IPS-15b (cell line): ENCODE results near the gene SLX4.

ENCODE experiments used
- H3K27me3 ChIP-seq: one replicate; pipeline ENCODE4 v1.6.1; 2013; ENCODE audit warnings: low read length; ENCODE audit not compliant: control insufficient read depth, insufficient read depth
- H3K36me3 ChIP-seq: one replicate; pipeline ENCODE4 v1.6.1; 2013; ENCODE audit warnings: low read length; ENCODE audit not compliant: control insufficient read depth, insufficient read depth
- H3K4me1 ChIP-seq: one replicate; pipeline ENCODE4 v1.6.1; 2013; ENCODE audit warnings: mild to moderate bottlenecking, low read length; ENCODE audit not compliant: control insufficient read depth, insufficient read depth
- H3K4me3 ChIP-seq: one replicate; pipeline ENCODE4 v1.5.1; 2013; ENCODE audit warnings: low read depth, low read length
- H3K9ac ChIP-seq: one replicate; pipeline ENCODE4 v1.6.1; 2013; ENCODE audit warnings: low read depth, mild to moderate bottlenecking, low read length
- H3K9me3 ChIP-seq: one replicate; pipeline ENCODE4 v1.6.1; 2013; ENCODE audit warnings: mild to moderate bottlenecking, low read length; ENCODE audit not compliant: control insufficient read depth, insufficient read depth

SLX4 gene

DNA sequence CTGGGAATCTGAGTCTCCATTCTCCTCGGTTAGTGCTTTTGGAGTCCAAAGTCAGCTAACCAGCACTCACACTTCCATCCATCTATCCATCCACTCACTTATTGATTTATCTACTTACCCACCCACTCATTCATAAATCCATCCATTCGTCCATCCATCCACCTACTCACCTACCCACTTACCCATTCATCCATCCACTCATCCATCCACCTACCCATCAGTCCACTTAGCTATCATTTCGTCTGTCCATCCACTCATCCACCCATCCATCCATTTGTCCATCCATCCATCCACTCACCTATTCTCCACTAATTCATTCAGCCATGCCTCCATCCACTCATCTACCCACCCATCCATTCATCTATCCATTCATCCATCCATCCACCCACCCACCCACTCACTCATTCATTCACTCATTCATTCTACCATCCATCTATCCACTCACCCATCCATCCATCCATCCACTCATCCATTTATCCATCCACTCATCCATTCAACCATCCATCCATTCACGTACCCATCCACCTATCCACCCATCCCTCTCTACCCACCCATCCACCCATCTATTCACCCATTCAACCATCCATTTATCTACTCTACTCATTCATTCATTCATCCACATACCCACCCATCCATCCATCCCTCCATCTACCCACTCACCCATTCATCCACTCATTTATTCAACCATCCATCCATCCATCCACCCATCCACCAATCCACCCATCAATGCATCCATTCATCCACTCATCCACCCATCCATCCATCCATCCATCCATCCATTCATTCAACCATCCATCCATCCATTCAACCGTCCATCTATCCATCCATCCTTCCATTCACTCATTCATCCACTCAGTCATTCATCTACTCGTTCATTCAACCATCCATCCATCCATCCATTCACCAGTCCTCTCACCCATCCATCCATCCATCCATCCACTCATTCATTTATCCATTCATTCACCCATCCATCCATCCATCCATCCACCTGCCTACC lies 60.3 kb downstream of the SLX4 start:
- H3K4me1 ChIP-seq: peaks cover 15% of the 10 kb centered on the region
- peaks cover 13% of the 10 kb centered on the region for H3K27me3 ChIP-seq
- H3K36me3 ChIP-seq: peaks cover 2% of the 10 kb centered on the region
- no peak overlapping the region for H3K4me3 ChIP-seq
- H3K9me3 ChIP-seq: no peaks in the 10 kb centered on the region
- H3K9ac ChIP-seq: no peak overlapping the region

- Histone ChIP-seq H3K4me1 (peaks cover 15% of the 10 kb centered on the region), H3K36me3 (peaks cover 2% of the 10 kb centered on the region), H3K27me3 (peaks cover 13% of the 10 kb centered on the region), H3K9me3 (no peaks in the 10 kb centered on the region), H3K9ac (no peak overlapping the region), H3K4me3 (no peak overlapping the region)
These were observed 61.5 kb downstream of the SLX4 start for GRCh38 chr16:3549906-3550305.

DNA sequence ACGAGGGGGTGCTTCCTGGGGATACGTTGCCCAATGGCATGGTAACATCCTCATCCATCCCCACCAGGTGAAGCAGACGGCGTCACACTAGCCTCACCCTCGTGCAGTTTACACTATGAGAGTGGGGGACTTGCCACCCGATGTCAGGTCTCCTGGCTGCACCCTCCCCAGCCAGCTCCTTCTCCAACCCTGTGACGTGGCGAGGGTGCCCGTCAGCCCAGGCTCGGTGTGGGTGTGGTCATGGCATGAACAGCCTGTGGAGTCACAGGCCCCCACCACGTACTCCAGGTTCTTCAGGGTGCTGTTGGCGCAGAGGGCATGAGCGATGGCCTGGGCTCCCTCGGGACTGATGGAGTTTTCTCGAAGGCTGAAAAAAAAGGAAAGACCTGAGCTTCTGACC lies 62.5 kb downstream of the SLX4 start:
- Histone ChIP-seq H3K4me1 (peaks cover 6% of the 10 kb centered on the region), H3K36me3 (peaks cover 2% of the 10 kb centered on the region), H3K9ac (no peak overlapping the region), H3K27me3 (peaks cover 13% of the 10 kb centered on the region), H3K4me3 (no peak overlapping the region), H3K9me3 (no peaks in the 10 kb centered on the region)

DNA sequence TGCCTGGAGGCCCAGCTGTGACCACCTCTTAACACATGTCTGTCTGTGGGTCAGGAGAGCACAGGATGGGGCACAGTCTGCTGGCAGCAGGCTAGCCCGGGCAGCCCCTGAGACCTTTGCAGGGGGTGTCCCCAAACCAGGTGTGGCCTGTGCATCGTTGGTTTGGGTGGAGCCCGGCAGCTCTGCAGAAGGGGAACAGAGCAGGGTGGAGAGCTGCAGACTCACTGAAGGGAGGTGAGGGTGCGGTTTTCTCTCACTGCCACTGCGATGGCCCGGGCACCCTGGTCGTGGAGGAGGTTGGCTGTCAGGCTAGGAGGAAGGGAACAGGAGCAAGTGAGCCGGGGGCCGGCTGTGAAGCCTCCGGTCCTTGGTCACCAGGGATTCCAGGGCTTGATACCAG lies 63.0 kb downstream of the SLX4 start:
- Histone ChIP-seq H3K36me3 (peaks cover 2% of the 10 kb centered on the region), H3K27me3 (peaks cover 13% of the 10 kb centered on the region), H3K4me3 (no peak overlapping the region), H3K9ac (no peak overlapping the region), H3K9me3 (no peaks in the 10 kb centered on the region), H3K4me1 (peaks cover 6% of the 10 kb centered on the region)

- H3K9me3 ChIP-seq: no peaks in the 10 kb centered on the region
- no peak overlapping the region for H3K4me3 ChIP-seq
- H3K9ac ChIP-seq: no peak overlapping the region
- no peaks in the 10 kb centered on the region for H3K4me1 ChIP-seq
- H3K27me3 ChIP-seq: peaks cover 13% of the 10 kb centered on the region
- peaks cover 2% of the 10 kb centered on the region for H3K36me3 ChIP-seq
These were observed 64.3 kb downstream of the SLX4 start for GRCh38 chr16:3546986-3547682.

DNA sequence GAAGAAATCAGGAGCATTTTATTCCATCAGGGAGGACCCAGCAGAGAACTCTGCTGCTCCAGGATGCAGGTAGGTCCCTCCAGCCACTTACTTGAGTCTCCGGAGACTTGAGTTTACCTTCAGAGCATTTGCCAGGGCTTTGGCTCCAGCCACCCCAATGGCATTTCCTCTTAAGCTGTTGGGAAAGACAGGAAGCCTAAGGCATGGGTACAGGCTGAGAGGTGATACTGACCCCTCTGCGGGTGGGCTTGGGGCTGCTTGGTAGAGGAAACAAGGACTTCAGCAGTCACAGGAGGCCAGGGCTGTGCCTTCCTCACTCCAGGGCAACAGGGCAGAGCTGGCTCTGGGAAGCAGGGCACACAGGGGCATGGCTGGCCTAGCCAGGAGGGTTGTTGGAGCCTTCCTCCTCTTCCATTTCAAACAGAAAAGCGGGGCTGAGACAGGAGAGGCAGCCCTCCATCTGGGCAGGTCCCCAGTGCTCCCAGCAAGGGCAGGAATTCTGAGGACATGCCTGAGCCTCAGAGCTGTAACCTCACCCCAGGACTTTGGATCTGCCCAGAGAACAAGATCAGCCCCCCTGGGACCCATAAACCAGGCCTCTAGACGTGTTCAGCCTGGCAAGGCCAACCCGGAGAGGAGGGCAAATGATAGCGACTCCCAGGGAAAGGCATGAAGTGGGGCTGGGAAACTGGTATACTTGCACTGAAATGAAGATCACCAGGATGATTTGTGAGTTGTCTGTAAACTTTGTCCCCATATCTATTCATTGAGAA lies 68.6 kb downstream of the SLX4 start:
- peaks cover 3% of the 10 kb centered on the region for H3K4me1 ChIP-seq
- H3K9ac ChIP-seq: no peak overlapping the region
- H3K9me3 ChIP-seq: no peaks in the 10 kb centered on the region
- H3K27me3 ChIP-seq: no peaks in the 10 kb centered on the region
- H3K36me3 ChIP-seq: no peaks in the 10 kb centered on the region
- no peak overlapping the region for H3K4me3 ChIP-seq

DNA sequence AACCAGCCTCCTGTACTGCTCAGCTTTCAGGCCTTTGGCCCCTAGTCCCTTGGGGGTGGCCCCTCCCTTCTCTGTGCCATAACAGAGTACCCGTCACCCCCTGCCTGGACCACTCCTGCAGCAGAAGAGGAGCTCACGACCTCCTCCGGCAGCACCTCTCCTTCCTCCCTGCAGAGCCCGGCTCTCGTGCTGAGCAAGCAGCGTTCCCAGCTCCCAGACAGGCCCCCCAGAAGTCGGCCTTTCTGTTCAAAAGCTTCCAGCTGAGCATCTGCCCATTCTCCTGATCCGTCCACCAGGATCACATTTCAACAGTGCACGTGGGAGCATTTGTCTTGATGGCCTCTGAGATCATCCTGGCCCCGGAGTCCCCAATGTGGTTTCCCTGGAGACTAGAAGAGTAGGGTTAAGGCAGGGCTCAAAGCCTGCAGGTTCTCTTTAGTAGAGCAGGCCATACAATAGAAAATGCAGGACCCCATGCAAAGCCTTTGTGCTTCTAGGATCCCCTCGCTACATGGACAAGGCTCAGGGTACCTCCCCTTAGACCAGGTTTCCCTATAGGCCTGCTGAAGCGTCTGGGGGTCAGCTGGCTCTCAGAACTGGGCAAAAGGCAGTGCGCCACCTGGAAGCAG lies 69.8 kb downstream of the SLX4 start:
- H3K36me3 ChIP-seq: no peaks in the 10 kb centered on the region
- H3K9ac ChIP-seq: no peak overlapping the region

GRCh38 chr16:3538222-3538621 lies 73.2 kb downstream of the SLX4 start:
- Histone ChIP-seq H3K27me3 (no peaks in the 10 kb centered on the region), H3K9ac (no peak overlapping the region), H3K4me1 (peaks cover 3% of the 10 kb centered on the region), H3K9me3 (no peaks in the 10 kb centered on the region), H3K36me3 (peaks cover under 1% of the 10 kb centered on the region), H3K4me3 (no peak overlapping the region)

More for the DNA sequence above, 69.8 kb downstream of the SLX4 start:
- H3K4me3 ChIP-seq: no peak overlapping the region
- H3K9me3 ChIP-seq: no peaks in the 10 kb centered on the region
- H3K4me1 ChIP-seq: peaks cover 3% of the 10 kb centered on the region
- H3K27me3 ChIP-seq: no peaks in the 10 kb centered on the region

DNA sequence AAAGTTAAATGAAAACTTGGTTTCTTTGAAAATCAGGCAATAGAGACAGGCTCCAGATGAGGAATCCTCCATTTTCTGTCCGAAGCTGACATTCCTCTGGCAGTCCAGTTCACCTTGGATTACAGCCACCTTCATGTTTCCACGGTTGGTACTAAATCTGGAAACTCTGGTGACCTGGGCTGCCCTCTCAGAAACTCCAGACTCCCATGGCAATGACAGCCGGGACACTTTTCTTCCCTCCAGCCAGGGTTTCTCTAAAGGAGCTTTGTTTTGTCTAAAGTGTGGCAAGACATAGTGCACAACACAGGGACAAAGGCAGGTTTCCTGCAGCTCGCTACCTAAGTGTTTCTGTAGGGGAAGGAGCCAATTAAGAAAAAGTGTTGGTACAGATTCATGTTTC lies 74.6 kb downstream of the SLX4 start:
- no peaks in the 10 kb centered on the region for H3K27me3 ChIP-seq
- H3K4me3 ChIP-seq: no peak overlapping the region
- H3K9me3 ChIP-seq: no peaks in the 10 kb centered on the region
- H3K9ac ChIP-seq: no peak overlapping the region
- peaks cover under 1% of the 10 kb centered on the region for H3K4me1 ChIP-seq
- peaks cover 8% of the 10 kb centered on the region for H3K36me3 ChIP-seq

- Histone ChIP-seq H3K27me3 (no peaks in the 10 kb centered on the region), H3K9me3 (no peaks in the 10 kb centered on the region), H3K4me3 (no peak overlapping the region), H3K9ac (no peak overlapping the region), H3K4me1 (no peaks in the 10 kb centered on the region), H3K36me3 (peaks cover 8% of the 10 kb centered on the region)
These were observed 75.1 kb downstream of the SLX4 start for GRCh38 chr16:3536271-3536731.

GRCh38 chr16:3534126-3534525 lies 77.3 kb downstream of the SLX4 start:
- Histone ChIP-seq H3K4me3 (no peak overlapping the region), H3K9me3 (no peaks in the 10 kb centered on the region), H3K9ac (no peak overlapping the region), H3K4me1 (no peaks in the 10 kb centered on the region), H3K27me3 (no peaks in the 10 kb centered on the region), H3K36me3 (peaks cover 15% of the 10 kb centered on the region)
